ENCODE data around the gene IFI35.

- TF ChIP-seq CTCF (IDR thresholded peaks at IDR 0.05) (no peak), POLR2A (IDR thresholded peaks at IDR 0.05) (no peak), POLR2AphosphoS5 (IDR thresholded peaks at IDR 0.05) (peak in 2 of 3 donors; percentile 25 to 82)
Observed at GRCh38 chr17:43021741-43022512, 15.3 kb downstream of the IFI35 start, which contains the start of gene VAT1.
